LNCaP clone FGC (cell line): ENCODE data around the gene CTDSP2.

Source experiments
- DNase-seq: peaks from one replicate; pipeline ENCODE4 v3.0.0-alpha.2; 2011; ENCODE audit warnings: low read depth
- H3K4me3 ChIP-seq: 2 replicates; pipeline ENCODE4 v1.5.1; 2011; ENCODE audit warnings: mild to moderate bottlenecking, low read depth, low read length, control low read depth
- CTCF ChIP-seq: IDR thresholded peaks from 2 replicates; pipeline ENCODE4 v1.5.1; 2012; ENCODE audit warnings: mild to moderate bottlenecking; ENCODE audit not compliant: control insufficient read depth, insufficient read depth; ENCODE audit errors: extremely low read depth

CTDSP2 gene

DNA sequence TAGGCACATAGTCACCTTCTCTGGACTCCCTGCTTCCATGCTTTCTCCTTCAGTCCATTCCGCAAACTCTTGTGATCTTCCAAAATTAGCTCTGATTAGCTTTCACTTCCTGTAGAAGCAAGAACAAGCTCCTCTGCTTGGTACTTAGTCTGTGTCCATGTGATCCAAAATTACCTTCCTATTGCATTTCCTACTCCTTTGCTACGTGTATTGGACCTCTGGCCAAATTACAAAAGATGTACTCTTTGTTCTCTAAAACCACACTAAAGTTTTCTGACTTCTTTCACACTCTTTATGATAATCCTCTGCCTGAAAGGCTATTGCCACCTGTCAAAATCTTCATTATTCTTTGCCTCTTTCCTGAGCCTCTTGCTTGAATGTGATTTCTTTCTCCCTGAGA is 64.7 kb downstream of the CTDSP2 start:
- no peak overlapping the region for H3K4me3 ChIP-seq

GRCh38 chr12:57781244-57781643 is 65.3 kb downstream of the CTDSP2 start:
- TF ChIP-seq CTCF: no peak
- no peak for DNase-seq
- no peak overlapping the region for H3K4me3 ChIP-seq

More for the DNA sequence above, 64.7 kb downstream of the CTDSP2 start:
- no peak for TF ChIP-seq CTCF
- DNase-seq: no peak

DNA sequence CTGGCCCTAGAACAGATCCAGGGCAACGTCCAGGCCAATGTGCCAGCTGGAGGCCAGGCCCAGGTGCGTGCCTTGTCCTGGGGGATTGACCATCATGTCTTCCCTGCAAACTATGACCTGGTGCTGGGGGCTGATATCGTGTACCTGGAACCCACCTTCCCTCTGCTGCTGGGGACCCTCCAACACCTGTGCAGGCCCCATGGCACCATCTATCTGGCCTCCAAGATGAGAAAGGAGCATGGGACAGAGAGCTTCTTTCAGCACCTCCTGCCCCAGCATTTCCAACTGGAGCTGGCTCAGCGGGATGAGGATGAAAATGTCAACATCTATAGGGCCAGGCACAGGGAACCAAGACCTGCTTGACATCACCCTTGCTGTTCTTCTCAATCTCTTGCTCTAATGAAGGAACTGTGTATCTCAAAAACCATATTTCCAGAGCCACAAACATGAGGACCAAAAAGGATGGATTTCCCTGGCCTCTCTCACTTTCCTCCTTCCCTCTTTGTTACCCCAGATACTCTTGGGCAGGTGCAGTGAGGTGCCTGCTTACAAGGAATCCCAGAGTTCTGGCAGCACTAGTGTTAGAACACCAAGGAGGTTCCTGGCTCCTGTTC is 66.1 kb downstream of the CTDSP2 start:
- DNase-seq: no peak
- no peak for TF ChIP-seq CTCF
- no peak overlapping the region for H3K4me3 ChIP-seq

DNA sequence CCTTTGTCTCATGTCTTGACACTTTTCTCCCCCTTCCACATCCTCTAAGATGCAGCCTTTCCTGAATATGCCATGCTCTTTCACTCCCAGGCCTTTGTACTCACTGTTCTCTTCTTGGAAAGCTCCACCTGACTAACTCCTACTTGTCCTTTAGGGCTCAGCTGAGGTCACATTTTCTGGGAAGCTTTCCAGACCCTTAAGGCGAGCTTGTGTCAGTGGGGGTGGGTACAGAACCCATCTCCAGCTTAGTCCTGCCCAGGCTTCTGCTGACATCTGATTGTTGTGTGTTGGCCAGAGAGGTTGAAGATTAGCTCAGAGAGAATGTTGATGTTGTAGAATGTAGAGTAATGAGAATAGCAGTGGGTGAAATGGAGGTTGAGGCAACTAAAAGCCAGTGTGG is 66.8 kb downstream of the CTDSP2 start:
- no peak for TF ChIP-seq CTCF
- H3K4me3 ChIP-seq: no peak overlapping the region
- no peak for DNase-seq

- no peak for TF ChIP-seq CTCF
- H3K4me3 ChIP-seq: no peak overlapping the region
- no peak for DNase-seq
These were observed 68.6 kb downstream of the CTDSP2 start for GRCh38 chr12:57777911-57778310.

- TF ChIP-seq CTCF: no peak
- DNase-seq: no peak
- H3K4me3 ChIP-seq: no peak overlapping the region
These were observed 69.2 kb downstream of the CTDSP2 start for GRCh38 chr12:57777367-57777766.

- DNase-seq: no peak
- H3K4me3 ChIP-seq: no peak overlapping the region
- no peak for TF ChIP-seq CTCF
These were observed 70.3 kb downstream of the CTDSP2 start for GRCh38 chr12:57776247-57776587.
